ENCODE results near the gene SLC25A25. TPM values are rescaled to one million over a fixed set of nuclear protein-coding genes. Genes with fewer than 3 reads are reported as not detected.
A peak's percentile ranks its signal among the peaks of the same experiment; 100 is the strongest.

The SLC25A25 gene
- total and polyA plus RNA-seq, 10 of the 15 experiments (the other 5 are each of a cell fraction or from before 2014, with no cell fraction given): 0.04 to 17.1 (median 12.4) TPM; not detected in 1

- TF ChIP-seq, protein P1, sequence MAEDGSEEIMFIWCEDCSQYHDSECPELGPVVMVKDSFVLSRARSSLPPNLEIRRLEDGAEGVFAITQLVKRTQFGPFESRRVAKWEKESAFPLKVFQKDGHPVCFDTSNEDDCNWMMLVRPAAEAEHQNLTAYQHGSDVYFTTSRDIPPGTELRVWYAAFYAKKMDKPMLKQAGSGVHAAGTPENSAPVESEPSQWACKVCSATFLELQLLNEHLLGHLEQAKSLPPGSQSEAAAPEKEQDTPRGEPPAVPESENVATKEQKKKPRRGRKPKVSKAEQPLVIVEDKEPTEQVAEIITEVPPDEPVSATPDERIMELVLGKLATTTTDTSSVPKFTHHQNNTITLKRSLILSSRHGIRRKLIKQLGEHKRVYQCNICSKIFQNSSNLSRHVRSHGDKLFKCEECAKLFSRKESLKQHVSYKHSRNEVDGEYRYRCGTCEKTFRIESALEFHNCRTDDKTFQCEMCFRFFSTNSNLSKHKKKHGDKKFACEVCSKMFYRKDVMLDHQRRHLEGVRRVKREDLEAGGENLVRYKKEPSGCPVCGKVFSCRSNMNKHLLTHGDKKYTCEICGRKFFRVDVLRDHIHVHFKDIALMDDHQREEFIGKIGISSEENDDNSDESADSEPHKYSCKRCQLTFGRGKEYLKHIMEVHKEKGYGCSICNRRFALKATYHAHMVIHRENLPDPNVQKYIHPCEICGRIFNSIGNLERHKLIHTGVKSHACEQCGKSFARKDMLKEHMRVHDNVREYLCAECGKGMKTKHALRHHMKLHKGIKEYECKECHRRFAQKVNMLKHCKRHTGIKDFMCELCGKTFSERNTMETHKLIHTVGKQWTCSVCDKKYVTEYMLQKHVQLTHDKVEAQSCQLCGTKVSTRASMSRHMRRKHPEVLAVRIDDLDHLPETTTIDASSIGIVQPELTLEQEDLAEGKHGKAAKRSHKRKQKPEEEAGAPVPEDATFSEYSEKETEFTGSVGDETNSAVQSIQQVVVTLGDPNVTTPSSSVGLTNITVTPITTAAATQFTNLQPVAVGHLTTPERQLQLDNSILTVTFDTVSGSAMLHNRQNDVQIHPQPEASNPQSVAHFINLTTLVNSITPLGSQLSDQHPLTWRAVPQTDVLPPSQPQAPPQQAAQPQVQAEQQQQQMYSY (CRISPR knock-in tag; IDR thresholded peaks at IDR 0.05): no peak
- TF ChIP-seq ATF7 (IDR thresholded peaks at IDR 0.05; ENCODE audit: low read depth) (no peak), ZNF24 (IDR thresholded peaks at IDR 0.05) (no peak), SMAD1 (IDR thresholded peaks at IDR 0.05; ENCODE audit: low read depth, partially characterized antibody) (no peak), SIX5 (IDR thresholded peaks at IDR 0.05; ENCODE audit: low read depth, low read length, severe bottlenecking) (no peak), TCF3 (IDR thresholded peaks at IDR 0.05; ENCODE audit: borderline replicate concordance, insufficient read depth, low read depth, low read length) (no peak), RAD51 (IDR thresholded peaks at IDR 0.05) (no peak), MYB (IDR thresholded peaks at IDR 0.05; ENCODE audit: borderline replicate concordance, low read depth, low read length) (no peak), E2F4 (IDR thresholded peaks at IDR 0.05; ENCODE audit: low read depth, low read length) (peak; percentile 59; the same call in 1 of the 2 replicates), MTA2 (IDR thresholded peaks at IDR 0.05; ENCODE audit: low read depth) (no peak), POU2F2 (IDR thresholded peaks at IDR 0.05; ENCODE audit: borderline replicate concordance, low read depth, low read length) (peak; percentile 86; the same call in 2 of the 3 replicates), SUZ12 (IDR thresholded peaks at IDR 0.05; ENCODE audit: unreplicated experiment) (no peak), PBX3 (IDR thresholded peaks at IDR 0.05; ENCODE audit: insufficient replicate concordance, low read depth, low read length) (no peak), RFX5 (IDR thresholded peaks at IDR 0.05; ENCODE audit: low read depth, low read length) (no peak), CBX3 (IDR thresholded peaks at IDR 0.05; ENCODE audit: borderline replicate concordance, low read depth) (no peak), PML (IDR thresholded peaks at IDR 0.05; ENCODE audit: low read length) (no peak), HDGF (IDR thresholded peaks at IDR 0.05) (peak; percentile 27; the same call in 1 of the 2 replicates)
- TF ChIP-seq, protein P2, sequence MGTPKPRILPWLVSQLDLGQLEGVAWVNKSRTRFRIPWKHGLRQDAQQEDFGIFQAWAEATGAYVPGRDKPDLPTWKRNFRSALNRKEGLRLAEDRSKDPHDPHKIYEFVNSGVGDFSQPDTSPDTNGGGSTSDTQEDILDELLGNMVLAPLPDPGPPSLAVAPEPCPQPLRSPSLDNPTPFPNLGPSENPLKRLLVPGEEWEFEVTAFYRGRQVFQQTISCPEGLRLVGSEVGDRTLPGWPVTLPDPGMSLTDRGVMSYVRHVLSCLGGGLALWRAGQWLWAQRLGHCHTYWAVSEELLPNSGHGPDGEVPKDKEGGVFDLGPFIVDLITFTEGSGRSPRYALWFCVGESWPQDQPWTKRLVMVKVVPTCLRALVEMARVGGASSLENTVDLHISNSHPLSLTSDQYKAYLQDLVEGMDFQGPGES (IDR thresholded peaks at IDR 0.05): no peak
- TF ChIP-seq, protein P3, sequence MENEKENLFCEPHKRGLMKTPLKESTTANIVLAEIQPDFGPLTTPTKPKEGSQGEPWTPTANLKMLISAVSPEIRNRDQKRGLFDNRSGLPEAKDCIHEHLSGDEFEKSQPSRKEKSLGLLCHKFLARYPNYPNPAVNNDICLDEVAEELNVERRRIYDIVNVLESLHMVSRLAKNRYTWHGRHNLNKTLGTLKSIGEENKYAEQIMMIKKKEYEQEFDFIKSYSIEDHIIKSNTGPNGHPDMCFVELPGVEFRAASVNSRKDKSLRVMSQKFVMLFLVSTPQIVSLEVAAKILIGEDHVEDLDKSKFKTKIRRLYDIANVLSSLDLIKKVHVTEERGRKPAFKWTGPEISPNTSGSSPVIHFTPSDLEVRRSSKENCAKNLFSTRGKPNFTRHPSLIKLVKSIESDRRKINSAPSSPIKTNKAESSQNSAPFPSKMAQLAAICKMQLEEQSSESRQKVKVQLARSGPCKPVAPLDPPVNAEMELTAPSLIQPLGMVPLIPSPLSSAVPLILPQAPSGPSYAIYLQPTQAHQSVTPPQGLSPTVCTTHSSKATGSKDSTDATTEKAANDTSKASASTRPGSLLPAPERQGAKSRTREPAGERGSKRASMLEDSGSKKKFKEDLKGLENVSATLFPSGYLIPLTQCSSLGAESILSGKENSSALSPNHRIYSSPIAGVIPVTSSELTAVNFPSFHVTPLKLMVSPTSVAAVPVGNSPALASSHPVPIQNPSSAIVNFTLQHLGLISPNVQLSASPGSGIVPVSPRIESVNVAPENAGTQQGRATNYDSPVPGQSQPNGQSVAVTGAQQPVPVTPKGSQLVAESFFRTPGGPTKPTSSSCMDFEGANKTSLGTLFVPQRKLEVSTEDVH (IDR thresholded peaks at IDR 0.05; ENCODE audit: low read depth, partially characterized antibody): no peak
Measured at GRCh38 chr9:128117613-128118471, 49.8 kb downstream of the SLC25A25 start (continued).

Measured in GM12878 (cell line).